NCI-H82 (cell line): ENCODE data around the gene PLA2G2C.
A peak's percentile ranks its signal among the peaks of the same experiment; 100 is the strongest.

Experiments
- DNase-seq: peaks from one replicate; lab custom pipeline; 2025; lab: John Stamatoyannopoulos, UW

Gene PLA2G2C

GRCh38 chr1:20207546-20207945 is 21.2 kb upstream of the PLA2G2C start:
- DNase-seq: no peak

GRCh38 chr1:20202166-20202565 is 15.8 kb upstream of the PLA2G2C start:
- no peak for DNase-seq

- DNase-seq: no peak
Observed at GRCh38 chr1:20200966-20201365, 14.6 kb upstream of the PLA2G2C start.

GRCh38 chr1:20199840-20200239 is 13.5 kb upstream of the PLA2G2C start:
- DNase-seq: no peak

GRCh38 chr1:20199403-20199802 is 13.1 kb upstream of the PLA2G2C start:
- no peak for DNase-seq

GRCh38 chr1:20198918-20199317 is 12.6 kb upstream of the PLA2G2C start:
- no peak for DNase-seq

- no peak for DNase-seq
Observed at GRCh38 chr1:20198296-20198695, 12.0 kb upstream of the PLA2G2C start.

- DNase-seq: peak; percentile 35
Observed at GRCh38 chr1:20197329-20197791, 11.0 kb upstream of the PLA2G2C start.

- no peak for DNase-seq
Observed at GRCh38 chr1:20195462-20195780, 9.1 kb upstream of the PLA2G2C start.

GRCh38 chr1:20194757-20195461 is 8.6 kb upstream of the PLA2G2C start:
- peak; percentile 85 for DNase-seq

GRCh38 chr1:20194224-20194623 is 7.9 kb upstream of the PLA2G2C start:
- DNase-seq: no peak

- DNase-seq: no peak
Observed at GRCh38 chr1:20192871-20193411, 6.6 kb upstream of the PLA2G2C start.

GRCh38 chr1:20192364-20192763 is 6.0 kb upstream of the PLA2G2C start:
- no peak for DNase-seq

- DNase-seq: no peak
Observed at GRCh38 chr1:20191266-20191825, 5.0 kb upstream of the PLA2G2C start.

- no peak for DNase-seq
Observed at GRCh38 chr1:20190256-20191160, 4.2 kb upstream of the PLA2G2C start.

GRCh38 chr1:20189664-20190063 is 3.3 kb upstream of the PLA2G2C start:
- DNase-seq: no peak

- no peak for DNase-seq
Observed at GRCh38 chr1:20188455-20188817, 2.1 kb upstream of the PLA2G2C start.

- no peak for DNase-seq
Observed at GRCh38 chr1:20187813-20188454, 1.6 kb upstream of the PLA2G2C start.

GRCh38 chr1:20187103-20187812 is 940 bp upstream of the PLA2G2C start:
- DNase-seq: peak; percentile 74

- DNase-seq: no peak
Observed at GRCh38 chr1:20184997-20185833, 1.1 kb downstream of the PLA2G2C start.

GRCh38 chr1:20184481-20184900 is 1.8 kb downstream of the PLA2G2C start:
- no peak for DNase-seq
